Neutrophil (primary cell): Measurements from ENCODE around the gene JDP2.
A peak's percentile ranks its signal among the peaks of the same experiment; 100 is the strongest.

ENCODE experiments used
- H3K27ac ChIP-seq: fragments of 200-600 bp; sonication (generic); 2 replicates; pipeline ENCODE4 v1.5.1; 2016; ENCODE audit warnings: mild to moderate bottlenecking, moderate library complexity
- H3K27me3 ChIP-seq: fragments of 200-600 bp; sonication (generic); 2 replicates; pipeline ENCODE4 v1.6.0; 2016; ENCODE audit warnings: mild to moderate bottlenecking
- H3K36me3 ChIP-seq: fragments of 200-600 bp; sonication (generic); 2 replicates; pipeline ENCODE4 v1.5.1; 2017
- H3K4me1 ChIP-seq, 2 experiments: fragments of 200-600 bp in 1 of 2; sonication (generic) in 1 of 2; 1 replicate in 1 of 2; 2 replicates in 1 of 2; pipeline versions ENCODE4 v1.5.1 to v1.6.1; 2013 to 2016; ENCODE audit warnings: low read depth in 1 of 2, low read length in 1 of 2, mild to moderate bottlenecking in 1 of 2, moderate library complexity in 1 of 2; ENCODE audit not compliant: control insufficient read depth in 1 of 2, insufficient read depth in 1 of 2
- H3K4me3 ChIP-seq, 2 experiments: fragments of 200-600 bp in 1 of 2; sonication (generic) in 1 of 2; 1 replicate in 1 of 2; 2 replicates in 1 of 2; pipeline ENCODE4 v1.5.1; 2013 to 2016; ENCODE audit warnings: low read depth in 1 of 2, low read length in 1 of 2, mild to moderate bottlenecking in 1 of 2, moderate library complexity in 1 of 2
- H3K9me3 ChIP-seq: fragments of 200-600 bp; sonication (generic); 2 replicates; pipeline ENCODE4 v1.5.1; 2016
- TF ChIP-seq, protein P1 (sequence below): fragments of 200-600 bp; sonication (generic); IDR thresholded peaks from 2 replicates; pipeline ENCODE4 v1.5.1; 2016; ENCODE audit warnings: antibody characterized with exemption

JDP2 gene

DNA sequence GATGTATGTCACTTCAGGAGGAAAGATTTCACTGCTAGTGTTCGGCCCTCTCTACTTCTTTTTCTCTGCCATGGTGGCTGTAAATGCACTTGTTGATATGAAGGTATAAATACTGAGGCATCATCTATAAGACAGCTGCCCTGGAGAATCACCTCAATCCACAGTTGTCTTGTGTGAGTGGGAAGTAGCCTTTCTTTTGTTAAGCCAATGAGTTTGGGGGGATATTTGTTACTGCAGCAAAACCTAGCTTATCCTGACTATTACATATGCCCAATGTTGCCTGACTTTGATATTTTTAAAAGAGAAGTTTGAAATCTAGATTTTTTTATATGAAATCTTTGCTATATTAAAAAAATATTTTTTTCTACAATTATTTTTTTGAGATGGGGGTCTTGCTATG is 3.3 kb upstream of the JDP2 start:
- H3K36me3 ChIP-seq: no peaks in the 10 kb centered on the region
- H3K4me1 ChIP-seq: peaks cover 21 to 31% of the 10 kb centered on the region in 2 experiments
- no peak overlapping the region for H3K27ac ChIP-seq

DNA sequence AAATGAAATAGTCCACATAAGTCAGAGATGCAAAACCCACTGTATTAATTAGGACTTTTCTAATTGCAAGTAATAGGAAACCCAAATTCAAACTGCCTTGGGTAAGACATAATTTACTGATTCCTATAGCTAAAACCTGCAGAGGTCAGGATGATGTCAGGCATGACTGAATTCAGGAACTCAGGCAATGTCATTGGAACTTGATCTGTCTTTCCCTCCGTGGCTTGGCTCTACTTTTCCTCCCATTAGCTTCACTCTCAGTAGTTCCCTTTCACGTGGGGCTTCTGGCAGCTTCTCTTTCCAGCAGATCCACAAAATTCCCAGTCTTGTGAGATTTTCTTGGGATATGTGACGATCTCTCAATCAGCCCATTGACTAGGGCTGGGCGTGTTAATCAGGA is 2.4 kb upstream of the JDP2 start:
- H3K4me3 ChIP-seq: no peak overlapping the region
- H3K27ac ChIP-seq: peak overlapping the region; percentile 24
- H3K4me1 ChIP-seq: peaks cover 27 to 35% of the 10 kb centered on the region in 2 experiments
- TF ChIP-seq, protein P1, sequence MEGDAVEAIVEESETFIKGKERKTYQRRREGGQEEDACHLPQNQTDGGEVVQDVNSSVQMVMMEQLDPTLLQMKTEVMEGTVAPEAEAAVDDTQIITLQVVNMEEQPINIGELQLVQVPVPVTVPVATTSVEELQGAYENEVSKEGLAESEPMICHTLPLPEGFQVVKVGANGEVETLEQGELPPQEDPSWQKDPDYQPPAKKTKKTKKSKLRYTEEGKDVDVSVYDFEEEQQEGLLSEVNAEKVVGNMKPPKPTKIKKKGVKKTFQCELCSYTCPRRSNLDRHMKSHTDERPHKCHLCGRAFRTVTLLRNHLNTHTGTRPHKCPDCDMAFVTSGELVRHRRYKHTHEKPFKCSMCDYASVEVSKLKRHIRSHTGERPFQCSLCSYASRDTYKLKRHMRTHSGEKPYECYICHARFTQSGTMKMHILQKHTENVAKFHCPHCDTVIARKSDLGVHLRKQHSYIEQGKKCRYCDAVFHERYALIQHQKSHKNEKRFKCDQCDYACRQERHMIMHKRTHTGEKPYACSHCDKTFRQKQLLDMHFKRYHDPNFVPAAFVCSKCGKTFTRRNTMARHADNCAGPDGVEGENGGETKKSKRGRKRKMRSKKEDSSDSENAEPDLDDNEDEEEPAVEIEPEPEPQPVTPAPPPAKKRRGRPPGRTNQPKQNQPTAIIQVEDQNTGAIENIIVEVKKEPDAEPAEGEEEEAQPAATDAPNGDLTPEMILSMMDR: no peak
- H3K36me3 ChIP-seq: no peaks in the 10 kb centered on the region
- no peaks in the 10 kb centered on the region for H3K27me3 ChIP-seq
- no peaks in the 10 kb centered on the region for H3K9me3 ChIP-seq

More for the DNA sequence above, 3.3 kb upstream of the JDP2 start:
- H3K27me3 ChIP-seq: no peaks in the 10 kb centered on the region
- no peak overlapping the region for H3K4me3 ChIP-seq
- TF ChIP-seq, protein P1: no peak
- no peaks in the 10 kb centered on the region for H3K9me3 ChIP-seq

DNA sequence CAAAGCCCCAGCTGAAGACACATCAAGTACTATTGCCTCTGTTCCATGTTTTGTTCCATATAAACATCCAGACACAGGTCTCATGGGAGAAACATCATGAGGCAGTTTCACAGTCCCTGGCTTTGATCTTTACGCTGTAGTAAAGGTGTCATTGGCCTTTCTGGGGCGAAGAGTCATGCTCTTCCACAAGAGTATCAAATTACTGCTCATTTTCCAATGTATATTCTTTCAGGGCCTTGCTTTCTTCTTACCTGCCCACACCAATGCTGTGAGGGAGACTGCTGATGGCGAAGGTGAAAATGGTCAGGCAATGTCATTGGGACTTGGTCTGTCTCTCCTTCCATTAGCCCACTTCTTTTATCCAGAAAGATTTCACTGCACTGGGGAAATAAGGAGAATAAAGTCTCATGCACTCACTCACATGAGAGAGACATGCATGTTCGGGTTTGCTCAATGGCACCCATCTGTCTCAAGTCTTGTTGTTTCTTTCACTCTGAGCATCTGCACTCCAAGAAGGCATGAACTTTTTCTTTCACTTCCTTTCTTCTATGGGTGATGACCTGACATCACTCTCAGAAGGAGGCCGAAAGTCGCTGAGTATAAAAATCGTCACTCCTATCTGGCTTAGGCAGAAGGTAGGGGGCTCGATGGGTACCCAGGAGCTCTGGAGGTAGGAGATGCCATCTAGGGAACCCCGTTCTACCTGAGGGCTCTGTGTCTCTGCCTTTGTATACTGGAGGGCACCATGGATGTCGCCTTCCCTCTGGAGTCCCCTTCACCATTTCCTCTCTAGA is 1.3 kb upstream of the JDP2 start:
- Histone ChIP-seq H3K4me1 (peaks cover 37 to 46% of the 10 kb centered on the region in 2 experiments), H3K27me3 (no peaks in the 10 kb centered on the region), H3K36me3 (peaks cover 3% of the 10 kb centered on the region), H3K27ac (peak overlapping the region; percentile 96), H3K4me3 (peak overlapping the region; percentile 71 to 92), H3K9me3 (no peaks in the 10 kb centered on the region)
- TF ChIP-seq, protein P1: no peak

DNA sequence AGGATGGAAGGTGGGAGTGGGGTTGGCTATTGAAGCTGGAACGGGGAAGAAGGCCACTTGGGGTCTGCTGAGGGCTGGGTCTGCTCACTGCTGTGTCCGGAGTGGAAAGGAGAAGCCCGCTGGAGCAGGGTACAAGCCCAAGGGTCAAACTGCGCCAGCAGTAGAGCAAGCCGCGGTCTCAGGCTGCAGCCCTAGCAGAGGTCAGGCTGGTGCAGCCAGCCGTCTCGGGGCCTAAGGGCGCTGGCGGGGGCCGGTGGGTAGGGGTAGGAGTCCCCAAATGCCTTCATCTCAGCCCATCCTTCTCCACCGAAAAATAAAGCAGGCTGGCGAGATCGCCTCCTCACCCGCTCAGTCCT is 718 bp upstream of the JDP2 start:
- Histone ChIP-seq H3K27ac (peak overlapping the region; percentile 96), H3K4me1 (peaks cover 40 to 52% of the 10 kb centered on the region in 2 experiments), H3K27me3 (no peaks in the 10 kb centered on the region), H3K36me3 (peaks cover 9% of the 10 kb centered on the region), H3K9me3 (no peaks in the 10 kb centered on the region), H3K4me3 (peak overlapping the region; percentile 71 to 92)
- TF ChIP-seq, protein P1: no peak

DNA sequence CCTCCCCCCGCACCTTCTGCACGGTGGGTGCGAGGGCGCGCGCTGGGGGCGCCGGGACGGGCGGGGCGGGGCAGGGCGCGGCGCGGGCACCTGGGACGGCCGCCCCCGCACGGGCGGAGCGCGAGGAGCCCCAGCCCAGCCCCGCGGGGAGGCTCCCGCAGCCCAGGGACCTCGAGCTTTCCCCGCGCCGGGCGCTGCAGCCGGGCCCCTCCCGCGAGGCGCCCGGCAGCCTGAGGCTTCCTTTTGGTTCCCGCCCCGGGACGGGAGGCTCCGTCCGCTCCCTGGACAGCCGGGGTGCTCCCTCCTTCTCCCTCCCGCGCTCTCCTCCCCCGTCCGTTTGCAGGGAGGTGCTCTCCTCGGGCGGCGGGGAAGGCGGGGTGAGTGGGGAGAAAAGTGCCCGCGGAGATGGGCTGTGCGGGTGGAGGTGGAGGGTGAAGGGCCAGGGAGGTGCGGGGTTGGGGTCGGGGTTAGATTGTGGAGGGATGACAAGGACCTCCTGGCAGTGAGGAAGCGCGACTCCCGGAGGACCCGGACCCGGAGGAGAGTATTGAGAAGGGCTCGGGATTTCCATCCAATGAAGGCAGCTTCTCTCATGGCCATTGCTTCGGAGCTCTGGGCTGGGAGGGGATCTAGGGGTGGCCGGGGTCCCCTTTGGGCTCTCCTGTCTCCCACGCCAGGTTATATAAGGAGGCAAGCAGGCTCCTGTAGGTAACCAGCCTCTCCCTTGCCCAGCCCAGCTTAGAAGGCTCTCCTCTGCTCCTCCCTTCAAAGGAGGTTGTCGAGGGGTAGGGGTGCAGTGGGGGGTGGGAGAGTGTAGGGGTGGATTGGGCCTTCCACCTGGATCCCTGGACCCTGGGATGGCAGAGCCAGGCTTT is 645 bp downstream of the JDP2 start:
- Histone ChIP-seq H3K27me3 (no peaks in the 10 kb centered on the region), H3K4me3 (peak overlapping the region; percentile 81), H3K4me1 (peaks cover 40 to 54% of the 10 kb centered on the region in 2 experiments), H3K9me3 (no peaks in the 10 kb centered on the region), H3K27ac (peak overlapping the region; percentile 96), H3K36me3 (peaks cover 21% of the 10 kb centered on the region)
- TF ChIP-seq, protein P1: no peak
